HG03103 (cell line): Measurements from ENCODE around the gene PHYKPL.

Experiments
- ATAC-seq: cut with Tn5 transposase; IDR thresholded peaks from one replicate; pipeline ENCODE4 v1.9.1; 2021; ENCODE audit warnings: low read depth; ENCODE audit not compliant: unreplicated experiment

Gene PHYKPL

DNA sequence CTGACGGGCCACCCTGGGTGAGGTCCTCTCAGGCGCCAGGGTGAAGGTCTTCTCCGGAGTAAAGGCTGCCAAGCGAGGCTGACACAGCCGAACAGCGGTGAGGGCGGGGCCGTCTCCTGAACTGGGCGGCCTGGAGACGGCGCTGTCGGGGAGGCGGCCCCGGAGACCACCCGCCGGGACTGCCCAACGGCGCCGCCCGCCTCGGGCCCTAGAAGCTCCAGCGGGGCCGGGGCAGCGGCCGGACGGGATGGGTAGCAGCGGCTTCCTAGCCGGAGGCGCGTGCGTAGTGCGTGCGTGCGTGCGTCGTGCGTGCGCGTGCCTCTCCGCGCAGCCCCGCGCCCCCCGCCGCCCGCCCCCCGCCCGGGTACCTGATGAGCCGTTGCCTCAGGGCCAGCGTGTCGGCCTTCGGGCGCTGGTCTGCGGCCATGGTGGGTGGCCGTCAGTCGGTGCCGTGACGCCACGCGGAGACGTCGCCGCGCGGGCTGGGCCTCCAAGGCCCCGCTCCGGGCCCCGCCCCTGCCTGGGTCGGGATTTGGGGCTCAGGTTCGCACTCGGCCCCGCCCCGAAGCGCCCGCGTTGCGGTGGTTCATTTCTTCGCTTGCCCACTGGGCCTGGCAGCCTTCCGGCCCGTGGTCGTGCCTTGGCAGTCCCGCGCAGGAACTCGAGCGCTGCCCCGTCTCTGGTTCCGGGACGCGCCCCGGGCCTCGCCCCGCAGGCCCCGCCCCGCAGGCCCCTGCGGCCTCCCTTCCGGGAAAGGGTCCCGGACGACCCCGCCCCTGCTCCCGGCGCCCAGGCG, at the start of gene PHYKPL:
TSS of gene PHYKPL (minus strand) at position 679 of the 796 bp plus-strand sequence. CDS start at position 427, 252 bp downstream.
- ATAC-seq, result peak; percentile 56

DNA sequence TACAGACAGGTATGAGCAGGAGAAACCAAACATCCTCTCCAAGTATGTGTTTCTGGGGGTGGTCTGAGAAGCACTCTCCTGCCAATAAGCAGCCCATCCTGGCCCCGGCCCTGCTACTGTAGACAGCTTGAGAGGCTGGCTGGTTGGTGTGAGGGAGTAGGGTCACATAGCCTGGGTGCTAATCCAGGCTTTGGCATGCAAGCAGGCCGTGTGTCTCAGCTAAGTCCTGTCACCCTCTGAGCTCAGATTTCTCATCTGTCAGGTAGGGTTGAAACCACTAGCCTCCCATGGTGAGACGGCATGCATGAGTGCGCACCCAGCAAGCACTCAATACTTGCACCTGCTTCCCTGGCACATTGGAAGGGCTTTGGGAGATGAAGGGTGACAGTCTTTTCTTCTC, 49.8 kb upstream of the PHYKPL start:
- no peak for ATAC-seq

DNA sequence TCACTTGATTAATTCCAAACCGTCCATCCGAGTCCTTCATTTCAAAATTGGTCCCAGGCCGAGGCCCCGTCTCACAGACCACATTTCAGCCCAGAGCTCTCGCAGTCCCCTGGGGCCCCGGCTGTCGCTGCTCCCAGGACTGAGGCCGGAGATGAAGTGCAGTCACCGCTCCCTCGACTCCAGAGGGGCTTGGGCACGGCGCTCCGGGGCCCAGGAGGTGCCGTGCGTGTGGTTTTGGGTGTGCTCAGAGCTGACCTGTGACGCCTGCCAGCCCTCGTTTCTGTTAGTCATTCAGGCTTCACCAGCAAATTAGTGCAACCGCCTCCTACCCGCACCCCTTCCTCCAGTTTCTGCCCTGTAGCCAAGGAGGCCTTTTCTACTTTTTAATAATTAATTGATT, 48.7 kb upstream of the PHYKPL start:
- no peak for ATAC-seq

DNA sequence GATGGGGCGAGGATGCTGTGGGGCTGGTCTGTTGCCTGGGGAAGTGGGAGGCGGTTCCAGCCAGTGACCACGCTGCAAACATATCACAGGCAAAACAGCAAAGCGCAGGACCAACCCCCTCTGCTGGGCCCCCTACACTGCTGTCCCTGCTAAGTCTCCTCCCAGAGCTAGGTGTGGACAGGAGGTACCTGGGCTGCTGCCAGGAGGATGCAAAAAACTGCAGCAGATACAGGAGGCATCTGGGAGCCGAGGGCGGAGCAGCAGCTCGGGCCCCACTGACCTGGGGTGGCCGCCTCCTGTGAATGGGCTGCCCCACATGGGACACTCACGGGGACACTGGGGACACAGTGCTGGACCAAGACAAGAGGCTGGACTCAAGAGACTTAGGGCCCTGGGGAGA, 48.0 kb upstream of the PHYKPL start:
- no peak for ATAC-seq

DNA sequence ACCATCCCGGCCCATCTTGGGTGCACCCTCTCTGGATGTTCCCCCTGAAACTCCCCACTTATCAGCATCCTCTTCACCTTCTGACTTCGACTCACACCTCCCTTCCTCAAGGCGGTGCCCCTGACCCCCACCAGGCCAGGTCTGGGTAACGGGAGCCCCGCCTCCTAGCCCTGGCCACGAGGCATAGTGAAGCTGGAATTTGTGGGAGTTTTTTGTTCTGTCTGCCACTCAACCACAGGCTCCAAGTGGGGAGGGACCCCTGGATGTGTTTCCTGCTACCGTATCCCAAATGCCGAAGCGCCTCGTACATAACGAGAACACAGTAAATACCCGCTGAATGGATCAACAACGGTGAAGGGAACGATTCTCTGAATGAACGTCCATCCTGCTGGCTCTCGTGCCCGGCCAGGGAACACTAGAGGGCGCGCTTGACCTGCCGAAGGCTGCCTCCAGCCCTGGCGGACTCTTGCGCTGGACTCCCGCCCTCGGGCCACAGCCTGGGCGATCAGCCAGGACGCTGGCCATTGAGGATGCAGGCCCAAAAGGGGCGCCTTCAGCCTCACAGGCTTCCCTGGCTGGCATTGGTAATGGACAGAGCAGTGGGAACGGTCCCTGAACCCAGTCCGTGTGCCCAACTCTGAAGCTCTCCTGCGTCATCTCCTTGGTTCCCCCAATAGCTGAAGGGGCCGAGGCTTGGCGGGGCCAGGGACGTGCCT, 47.3 kb upstream of the PHYKPL start:
- no peak for ATAC-seq

DNA sequence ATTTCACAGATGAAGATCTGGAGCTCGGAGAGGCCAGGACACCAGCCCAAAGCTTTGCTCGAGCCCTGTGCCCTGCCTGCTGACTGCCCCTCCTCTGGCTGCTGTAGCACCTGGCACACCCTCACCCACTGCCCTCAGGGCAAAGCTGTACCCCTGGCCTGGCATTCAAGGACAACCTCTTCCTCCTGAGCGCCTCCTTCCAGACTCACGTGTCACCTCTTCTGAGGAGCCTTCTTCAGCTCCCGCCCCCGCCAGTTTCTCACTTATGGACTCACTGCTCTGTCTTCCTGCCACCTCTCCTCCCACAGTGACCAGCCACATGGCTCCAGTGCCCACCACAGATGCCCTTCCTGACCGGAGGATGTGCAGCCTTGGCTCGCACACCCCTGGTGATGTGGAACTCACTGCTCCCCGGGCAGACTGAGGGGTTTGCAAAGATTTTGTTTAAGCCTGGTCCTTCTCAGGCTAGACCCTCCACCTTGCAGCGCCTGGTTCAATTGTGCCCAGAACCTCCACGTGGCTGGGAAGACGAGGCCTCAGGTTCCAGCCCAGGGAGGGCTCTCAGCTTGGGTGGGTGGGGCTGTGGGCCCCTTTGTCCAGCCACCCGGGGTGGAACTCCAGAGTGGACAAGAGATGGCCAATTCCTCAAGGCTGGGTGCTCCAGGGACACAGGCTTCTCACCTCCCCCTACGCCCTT, 46.6 kb upstream of the PHYKPL start:
- no peak for ATAC-seq

DNA sequence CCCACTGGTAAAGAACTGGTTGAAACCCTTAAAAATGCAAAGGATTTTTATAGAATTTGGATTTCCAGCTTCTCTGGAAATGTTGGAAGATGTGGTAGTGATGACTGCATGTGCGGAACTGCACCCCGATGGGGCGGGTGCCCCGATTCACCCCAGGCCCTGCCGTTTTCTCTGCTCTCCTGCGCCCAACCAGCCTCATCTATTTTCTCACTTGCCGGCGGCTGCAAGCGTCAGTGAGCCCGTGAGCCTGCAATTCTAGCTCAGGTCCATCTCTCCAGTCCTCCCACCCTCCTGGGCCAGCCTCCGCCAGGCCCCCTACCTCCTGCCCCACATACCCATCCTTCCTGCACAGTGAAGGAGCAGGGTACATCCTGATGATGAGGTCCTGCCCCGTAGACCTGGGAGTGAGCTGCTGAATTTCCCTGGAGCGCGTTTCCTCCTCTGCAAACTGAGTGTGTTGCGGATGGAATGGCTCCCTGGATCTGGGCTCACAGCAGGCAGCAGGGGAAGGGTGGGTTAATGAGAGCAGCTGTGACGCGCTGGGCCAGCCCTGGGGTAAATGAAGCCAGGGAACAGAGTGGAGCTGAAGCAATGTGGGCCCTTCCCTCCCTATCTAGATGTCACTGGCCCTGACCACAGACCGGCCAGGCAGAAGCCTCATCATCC, 45.9 kb upstream of the PHYKPL start:
- ATAC-seq, result no peak

DNA sequence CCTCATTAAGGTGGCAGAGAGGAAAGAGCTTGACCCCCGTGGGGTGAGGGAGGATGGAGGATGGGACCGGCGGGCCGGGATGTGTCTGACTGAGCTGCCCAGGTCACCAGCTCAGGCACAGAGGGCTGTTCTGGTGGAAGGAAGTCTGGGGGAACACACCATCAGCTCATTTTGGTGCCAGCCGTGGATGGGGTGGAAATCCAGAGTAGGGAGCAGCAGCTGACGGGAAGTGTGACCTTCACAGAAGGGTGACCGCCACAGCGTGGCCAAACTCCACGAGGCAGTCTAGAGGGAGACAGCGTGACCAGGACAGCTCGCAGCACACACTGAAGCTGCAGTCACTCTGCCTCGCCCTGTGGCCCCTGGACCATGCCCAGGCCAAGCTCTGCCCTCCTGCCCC, 45.3 kb upstream of the PHYKPL start:
- no peak for ATAC-seq

DNA sequence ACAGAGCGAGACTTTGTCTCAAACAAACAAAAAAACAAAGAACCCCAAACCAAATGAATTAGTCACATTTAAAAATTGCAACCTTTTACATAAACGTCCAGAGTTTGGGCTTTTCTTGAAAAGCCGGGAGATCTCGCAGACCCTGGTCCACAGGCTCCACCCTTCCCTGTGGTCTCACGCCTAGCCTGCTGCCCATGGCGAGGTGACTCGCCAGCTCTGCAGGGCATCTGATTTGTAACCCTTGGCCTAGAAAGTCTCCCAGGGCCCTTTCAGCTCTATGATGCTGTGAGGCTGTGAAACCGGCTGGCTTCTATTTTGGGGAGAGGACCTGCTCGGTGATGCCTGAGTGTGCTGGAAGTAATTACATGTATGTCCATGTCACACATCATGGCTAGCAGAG, 44.7 kb upstream of the PHYKPL start:
- no peak for ATAC-seq

DNA sequence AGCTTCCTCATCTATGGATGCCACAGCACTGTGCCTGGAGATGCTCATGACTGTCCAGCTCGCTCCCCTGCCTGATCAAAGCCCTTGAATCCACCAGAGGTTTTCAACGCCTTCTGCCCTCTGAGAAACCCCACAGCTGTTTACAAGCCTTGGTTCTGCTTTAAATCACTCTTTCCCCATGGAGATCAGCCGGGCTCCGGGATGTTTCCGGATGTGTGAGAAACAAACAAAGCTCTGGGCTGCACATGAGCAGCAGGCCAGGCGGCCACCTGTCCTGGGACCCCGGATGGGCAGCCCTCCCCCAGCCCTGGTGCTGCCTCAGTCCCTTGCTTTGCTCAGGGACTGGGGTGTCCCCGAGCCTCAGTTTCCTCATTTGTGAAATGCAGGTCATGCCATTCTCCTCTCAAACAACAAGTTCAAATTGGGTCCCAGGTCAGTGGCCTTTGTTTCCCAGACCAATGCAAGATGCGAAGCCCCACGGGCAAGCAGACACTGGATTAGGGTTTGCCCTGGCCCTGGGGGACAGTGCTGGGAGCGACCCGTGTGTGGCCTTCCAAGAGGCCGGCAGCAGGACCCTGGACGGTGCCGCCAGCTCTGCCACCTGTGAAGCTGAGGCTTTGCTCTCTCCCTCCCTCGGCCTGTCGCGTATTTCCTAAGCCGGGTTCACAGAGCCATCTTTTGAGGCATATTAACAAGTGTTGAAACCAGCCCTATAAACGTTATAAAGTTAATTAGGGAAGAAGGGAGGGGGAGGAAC, 42.4 kb upstream of the PHYKPL start:
- ATAC-seq, result no peak

DNA sequence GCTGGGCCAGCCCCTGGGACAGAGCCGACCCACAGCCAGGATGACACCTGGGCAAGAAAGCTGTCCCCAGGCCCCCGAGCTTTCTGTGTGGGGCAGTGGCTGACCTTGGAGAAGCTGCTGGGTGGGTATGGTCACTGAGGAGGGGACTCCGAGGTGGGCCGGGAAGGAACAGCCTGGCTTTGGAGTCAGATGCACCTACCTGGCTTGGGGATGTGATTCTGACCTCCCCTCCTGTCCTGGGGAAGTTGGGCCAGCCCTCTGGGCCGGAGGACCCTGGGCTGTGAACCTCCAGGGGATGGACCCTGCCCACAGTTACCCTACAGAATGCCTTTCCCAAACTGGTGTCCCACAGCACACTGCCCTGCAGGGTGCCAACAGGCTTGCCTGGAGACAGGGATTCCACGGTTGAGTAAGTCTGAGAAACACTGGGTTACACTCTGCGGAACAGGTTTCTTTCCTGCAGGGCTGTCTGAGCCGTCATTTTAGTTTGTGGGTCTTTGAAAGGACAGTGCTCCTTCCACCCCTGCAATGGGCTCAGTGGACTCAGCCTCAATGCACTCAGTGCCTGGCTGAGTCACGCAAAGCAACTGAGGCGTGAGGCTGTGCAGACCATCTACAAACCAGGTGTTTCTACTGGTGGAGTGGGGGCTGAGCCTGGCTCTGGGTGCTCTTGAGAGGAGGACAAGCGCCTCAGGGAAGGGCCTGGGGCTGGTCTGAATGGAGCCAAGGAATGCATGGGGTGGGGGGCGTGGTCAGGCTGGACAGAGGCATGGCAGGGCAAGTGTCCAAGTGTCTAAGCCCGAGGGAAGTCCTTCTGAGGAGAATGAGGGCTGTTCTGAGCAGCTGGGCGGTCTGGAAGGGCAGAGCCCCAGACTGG, 41.3 kb upstream of the PHYKPL start:
- no peak for ATAC-seq

DNA sequence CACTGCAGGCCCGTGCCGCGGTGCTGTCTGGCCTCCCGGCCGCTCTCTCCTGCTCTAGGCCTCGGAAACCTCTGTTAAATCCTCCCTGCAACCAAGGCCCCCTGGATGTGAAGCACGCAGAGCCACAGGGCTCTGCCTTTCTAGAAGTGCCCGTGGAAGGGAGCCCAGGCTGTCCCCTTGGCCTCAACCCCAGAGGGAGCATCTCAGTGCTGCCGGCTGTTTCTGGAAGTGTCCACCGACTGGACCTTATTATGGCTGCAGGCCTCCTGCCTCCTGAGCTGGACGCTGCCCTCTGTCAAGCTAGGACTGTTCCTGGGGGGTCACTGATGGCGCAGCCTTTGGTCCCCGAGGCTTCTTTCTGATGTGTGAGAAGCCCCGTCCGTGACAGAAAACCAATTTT, 40.4 kb upstream of the PHYKPL start:
- no peak for ATAC-seq

DNA sequence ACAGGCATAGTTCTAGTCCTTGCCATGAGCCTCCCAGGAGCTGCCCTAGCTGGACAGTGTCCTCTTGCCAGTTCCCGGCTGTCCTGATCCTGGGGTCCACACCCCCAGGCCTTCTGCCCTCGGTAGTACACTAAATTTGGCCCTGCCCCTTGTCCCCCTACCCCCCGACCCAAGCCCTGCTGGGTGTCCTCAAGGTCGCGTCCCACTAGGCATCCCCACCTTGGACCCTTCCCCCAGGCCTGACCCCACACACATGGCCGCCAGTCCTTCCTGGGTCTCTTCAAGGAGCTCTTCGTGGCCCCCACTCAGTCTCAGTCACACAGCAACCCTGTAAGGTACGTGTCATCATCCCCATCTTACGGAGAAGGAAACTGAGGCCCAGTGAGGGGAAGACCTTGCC, 40.0 kb upstream of the PHYKPL start:
- ATAC-seq, result no peak

DNA sequence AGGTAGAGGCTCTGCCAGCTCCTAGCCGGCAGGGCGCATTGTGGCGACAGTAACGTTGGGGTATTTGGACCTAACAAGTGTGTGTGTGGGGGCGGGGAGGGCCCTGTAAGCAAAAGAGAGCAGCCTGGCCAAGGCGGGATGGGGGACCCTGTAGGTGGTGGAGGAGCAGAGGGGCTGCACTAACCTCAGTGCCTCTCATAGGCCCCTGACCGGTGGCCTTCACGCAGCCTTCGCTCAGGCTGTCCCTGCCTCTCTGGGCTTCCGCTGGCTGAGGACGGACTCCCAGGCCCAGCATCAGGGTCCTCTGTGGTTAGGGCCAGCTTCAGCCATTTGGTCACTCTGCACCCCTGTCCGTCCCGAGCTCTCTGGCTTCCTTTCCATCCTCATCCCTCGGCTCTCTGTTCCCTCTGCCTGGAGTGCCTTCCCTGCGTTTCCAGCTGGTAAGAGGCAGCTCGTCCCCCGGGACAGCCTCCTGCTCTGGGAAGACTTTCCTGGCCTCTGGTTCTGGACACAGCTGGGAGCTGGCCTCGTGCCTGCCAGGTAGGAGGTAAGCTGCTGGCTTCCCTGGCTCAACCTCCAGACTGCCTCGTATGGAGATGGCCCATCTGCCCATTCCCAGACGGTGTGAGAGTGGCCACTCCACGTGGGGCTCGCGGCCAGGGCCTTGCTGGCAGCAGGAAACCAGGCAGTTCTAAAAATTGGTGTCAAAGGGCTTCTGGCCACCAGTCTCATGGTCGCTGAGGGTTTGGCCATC, 39.3 kb upstream of the PHYKPL start:
- ATAC-seq, result no peak

DNA sequence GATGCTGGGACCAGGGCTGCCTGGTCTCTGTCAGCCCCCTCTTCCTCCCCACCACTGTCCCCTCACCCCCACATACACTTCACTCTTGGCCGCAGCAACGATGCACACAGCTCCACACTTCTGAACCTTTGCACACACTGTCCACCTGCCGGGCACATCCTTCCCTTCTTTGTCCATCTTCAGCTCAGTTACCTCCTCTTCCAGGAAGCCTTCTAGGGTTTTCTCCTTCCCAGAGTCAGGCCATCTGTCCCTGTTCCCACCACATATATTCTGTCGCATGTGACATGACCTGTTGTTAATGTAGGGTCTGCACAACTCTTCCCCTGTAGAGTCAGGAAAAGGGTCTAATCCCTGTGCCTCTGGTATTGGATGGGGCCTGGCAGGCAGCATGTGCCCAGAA, 38.6 kb upstream of the PHYKPL start:
- no peak for ATAC-seq

DNA sequence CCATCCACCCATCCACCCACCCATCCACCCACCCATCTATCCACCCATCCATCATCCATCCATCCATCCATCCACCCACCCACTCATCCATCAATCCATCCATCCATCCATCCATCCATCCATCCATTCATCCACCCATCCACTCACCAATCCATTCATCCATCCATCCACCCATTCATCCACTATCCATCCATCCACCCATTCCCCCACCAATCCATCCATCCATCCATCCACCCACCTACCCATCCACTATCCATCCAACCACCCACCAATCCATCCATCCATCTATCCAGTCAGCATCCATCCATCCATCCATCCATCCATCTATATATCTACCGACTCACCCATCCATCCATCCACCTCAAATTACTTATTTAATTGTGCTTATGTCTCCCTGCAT, 36.9 kb upstream of the PHYKPL start:
- no peak for ATAC-seq

DNA sequence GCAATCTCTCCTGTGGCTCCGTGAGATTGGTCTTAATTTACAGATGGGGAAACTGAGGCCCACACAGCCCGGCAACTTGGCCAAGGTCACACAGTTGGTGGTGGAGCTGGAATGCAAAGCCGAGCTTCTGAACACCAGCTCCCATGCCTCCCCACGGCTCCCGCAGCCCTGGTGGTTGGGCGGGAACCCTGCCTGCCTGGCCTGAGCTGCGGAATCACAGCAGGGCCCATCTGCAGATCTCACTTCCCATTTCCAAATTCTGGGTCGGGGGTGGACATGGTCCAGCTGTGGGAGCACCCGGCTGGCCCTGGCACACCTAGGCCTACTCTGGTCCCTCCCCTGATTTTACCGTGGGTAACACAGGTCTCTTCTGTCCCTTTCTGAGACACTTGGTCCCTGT, 35.3 kb upstream of the PHYKPL start:
- ATAC-seq, result no peak

DNA sequence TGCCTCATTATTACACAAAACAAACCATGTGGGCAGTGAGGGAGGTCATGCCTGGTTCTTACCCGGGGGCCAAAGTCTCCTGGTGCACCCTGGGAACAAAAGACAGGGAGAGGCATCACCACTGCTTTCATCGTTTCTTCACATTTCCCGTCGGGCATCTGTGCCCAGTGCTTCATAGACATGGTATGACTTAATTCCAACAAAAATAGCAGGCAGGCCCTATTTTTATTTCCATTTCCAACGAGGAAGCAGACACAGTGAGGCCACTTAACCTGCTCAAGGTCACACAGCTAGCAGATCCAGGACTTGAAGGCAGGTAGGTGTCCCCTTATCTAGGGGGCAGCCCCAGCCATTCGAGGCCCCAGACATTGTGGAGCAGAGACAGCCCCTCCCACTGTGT, 34.6 kb upstream of the PHYKPL start:
- ATAC-seq, result no peak

DNA sequence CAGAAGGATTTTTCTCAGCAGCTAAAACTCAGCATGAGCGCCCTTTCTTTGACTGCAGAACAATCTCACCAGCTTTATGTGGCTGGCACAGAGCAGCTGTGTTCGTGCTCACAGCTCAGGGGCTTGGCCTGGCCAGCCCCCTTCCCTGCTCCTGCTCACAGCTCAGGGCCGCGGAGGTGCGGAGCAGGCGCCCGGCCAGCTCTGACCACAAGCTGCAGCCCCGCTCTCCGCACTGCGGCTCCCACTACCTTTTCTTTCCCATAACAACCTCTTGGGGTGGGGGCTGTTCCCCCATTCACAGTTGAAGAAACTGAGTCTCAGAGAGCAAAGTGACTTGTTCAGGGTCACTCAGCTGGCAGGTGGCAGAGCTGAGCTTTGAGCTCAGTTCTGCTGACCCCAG, 34.0 kb upstream of the PHYKPL start:
- no peak for ATAC-seq
